Measurements from ENCODE around the gene EXOC6B.

EXOC6B gene

GRCh38 chr2:72198532-72199241, 627.1 kb downstream of the EXOC6B start:
- no peak for DNase-seq

GRCh38 chr2:72193723-72194122, 632.1 kb downstream of the EXOC6B start:
- DNase-seq: no peak

- no peak for DNase-seq
Observed at GRCh38 chr2:72191441-72191840, 634.4 kb downstream of the EXOC6B start.

DNA sequence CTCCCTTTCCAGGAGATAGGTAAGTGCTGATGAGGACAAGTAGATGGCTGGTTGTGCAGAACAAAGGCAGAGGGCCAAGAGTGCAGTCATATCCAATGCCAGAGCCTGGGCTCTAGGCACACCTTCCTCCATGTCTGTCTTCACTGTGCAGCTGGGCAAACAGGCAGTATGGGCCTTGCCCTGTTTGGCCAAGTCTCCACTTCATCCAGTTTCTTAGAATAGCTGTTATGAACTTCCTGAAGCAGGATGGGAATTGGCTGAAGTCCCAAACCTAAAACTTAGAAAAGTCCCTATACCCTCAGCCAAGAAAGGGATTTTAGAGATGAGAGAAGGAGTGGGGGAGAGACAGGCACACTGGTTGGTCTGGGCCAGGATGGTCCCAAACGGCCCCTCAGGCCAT, 640.6 kb downstream of the EXOC6B start:
- no peak for DNase-seq

- DNase-seq: no peak
Observed at GRCh38 chr2:72183466-72183865, 642.4 kb downstream of the EXOC6B start.

GRCh38 chr2:72183016-72183415, 642.8 kb downstream of the EXOC6B start:
- DNase-seq: no peak

DNA sequence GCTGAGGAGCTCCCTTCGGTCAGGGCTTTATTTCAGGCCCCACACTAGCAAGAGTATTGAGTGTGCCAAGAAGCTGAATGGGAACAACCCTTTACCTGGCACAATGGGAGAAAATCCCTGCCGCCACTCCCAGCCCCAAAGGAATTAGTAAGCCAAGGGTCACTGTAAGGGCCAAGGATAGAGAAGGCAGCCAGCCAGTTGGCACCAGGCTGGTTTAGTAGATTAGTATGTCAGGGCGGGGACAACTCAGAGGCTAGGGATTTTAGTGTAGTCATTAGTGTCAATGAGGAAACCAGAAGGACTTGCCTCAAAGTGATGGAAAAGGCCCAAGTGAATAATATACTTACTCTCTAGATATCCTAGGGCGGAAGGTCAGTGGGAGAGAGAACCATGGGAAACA, 643.3 kb downstream of the EXOC6B start:
- no peak for DNase-seq

DNA sequence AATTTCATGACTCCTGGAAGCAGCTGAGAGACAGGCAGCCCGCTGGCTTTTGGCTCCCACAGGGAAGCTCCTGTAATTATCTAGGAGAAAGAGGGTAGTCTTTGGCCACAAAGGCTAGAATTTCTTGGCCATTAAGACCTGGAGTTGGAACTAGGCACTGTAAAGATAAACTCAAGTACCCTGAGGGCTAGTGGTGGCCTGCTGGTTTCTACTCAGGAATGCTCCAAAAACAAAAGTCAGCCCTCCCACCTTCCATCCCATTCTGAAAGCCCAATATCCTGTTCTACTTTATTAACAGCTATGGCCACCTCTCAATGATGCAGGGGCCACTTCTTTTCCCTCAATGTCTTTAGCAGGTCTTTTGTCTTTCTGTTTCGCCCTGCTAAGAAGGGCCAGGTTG, 644.2 kb downstream of the EXOC6B start:
- no peak for DNase-seq

DNA sequence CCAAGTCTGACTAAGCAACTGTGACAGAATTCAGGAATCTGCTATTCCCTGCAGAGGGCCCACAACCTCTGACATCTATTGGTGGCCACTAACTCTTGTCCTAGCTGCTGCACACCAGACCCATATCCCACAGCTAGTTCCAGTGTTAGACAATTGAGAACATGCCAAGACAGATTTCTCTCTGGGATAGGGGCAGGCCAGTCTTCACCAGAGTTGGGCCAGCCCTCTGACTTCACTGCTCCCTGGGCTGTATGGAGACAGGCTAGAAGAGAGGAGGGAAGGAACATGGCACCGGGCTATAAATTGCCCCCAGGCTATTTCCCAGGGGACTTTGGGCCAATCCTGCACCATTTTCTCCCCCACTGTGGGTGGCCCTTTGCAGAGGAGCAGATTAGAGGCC, 645.5 kb downstream of the EXOC6B start:
- DNase-seq: no peak

- no peak for DNase-seq
Observed at GRCh38 chr2:72178551-72178950, 647.3 kb downstream of the EXOC6B start.

GRCh38 chr2:72176281-72176680, 649.6 kb downstream of the EXOC6B start:
- no peak for DNase-seq

GRCh38 chr2:72175636-72176035, 650.2 kb downstream of the EXOC6B start:
- DNase-seq: no peak

GRCh38 chr2:72173640-72174321, 652.1 kb downstream of the EXOC6B start:
- no peak for DNase-seq

- DNase-seq: no peak
Observed at GRCh38 chr2:72172478-72172877, 653.4 kb downstream of the EXOC6B start.

DNA sequence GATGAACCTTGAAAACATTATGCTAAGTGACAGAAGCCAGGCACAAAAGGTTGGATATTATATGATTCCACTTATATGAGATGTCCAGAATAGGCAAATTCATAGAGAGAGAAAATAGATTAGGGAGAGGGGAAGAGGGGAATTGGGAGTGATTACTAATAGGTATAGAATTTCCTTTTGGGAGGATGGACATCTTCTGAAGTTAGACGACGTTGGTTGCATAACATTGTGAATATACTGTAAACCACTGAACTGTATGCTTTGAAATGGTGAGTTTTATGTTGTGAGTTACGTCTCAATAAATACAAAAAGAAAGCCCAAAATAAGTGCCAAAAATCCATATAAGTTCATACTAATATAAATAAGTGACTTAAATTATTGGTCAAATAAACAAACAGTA, 659.6 kb downstream of the EXOC6B start:
- no peak for DNase-seq

GRCh38 chr2:72165792-72166191, 660.0 kb downstream of the EXOC6B start:
- DNase-seq: no peak

DNA sequence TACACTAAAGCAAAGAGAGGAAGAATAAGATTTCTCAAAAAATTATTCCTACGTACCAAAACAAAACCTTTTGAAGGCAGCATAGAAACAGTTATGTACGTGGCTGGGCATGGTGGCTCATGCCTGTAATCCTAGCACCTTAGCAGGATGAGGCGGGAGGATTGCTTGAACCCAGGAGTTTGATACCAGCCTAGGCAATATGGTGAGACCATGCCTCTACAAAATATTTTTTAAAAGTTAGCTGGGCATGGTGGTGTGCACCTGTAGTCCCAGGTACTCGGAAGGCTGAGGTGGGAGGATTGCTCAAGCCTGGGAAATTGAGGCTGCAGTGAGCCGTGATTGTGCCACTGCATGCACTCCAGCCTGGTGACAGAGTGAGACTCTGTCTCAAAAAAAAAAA, 663.3 kb downstream of the EXOC6B start:
- no peak for DNase-seq

- no peak for DNase-seq
Observed at GRCh38 chr2:72159211-72159993, 666.4 kb downstream of the EXOC6B start.

GRCh38 chr2:72157871-72158771, 667.7 kb downstream of the EXOC6B start:
- DNase-seq: no peak

DNA sequence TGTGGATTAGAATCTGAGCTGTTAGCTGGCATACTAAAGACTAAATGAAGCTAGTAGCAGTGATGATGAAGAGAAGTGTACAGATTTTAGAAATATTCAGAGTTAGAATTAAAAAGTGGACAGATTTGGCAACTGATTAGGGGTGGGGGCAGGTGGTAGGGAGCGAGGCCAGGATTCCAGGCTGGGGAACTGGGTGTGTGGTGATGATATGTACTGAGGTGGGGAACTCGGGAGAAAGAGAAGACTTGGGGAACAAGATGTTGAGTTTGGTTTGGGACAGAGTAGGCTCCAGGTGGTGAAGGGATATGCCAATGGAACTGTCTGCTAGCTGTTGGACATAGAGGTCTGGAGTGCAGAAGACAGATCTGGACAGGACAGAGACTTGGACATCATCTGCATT, 669.0 kb downstream of the EXOC6B start:
- DNase-seq: no peak

GRCh38 chr2:72155737-72156136, 670.1 kb downstream of the EXOC6B start:
- DNase-seq: no peak

DNA sequence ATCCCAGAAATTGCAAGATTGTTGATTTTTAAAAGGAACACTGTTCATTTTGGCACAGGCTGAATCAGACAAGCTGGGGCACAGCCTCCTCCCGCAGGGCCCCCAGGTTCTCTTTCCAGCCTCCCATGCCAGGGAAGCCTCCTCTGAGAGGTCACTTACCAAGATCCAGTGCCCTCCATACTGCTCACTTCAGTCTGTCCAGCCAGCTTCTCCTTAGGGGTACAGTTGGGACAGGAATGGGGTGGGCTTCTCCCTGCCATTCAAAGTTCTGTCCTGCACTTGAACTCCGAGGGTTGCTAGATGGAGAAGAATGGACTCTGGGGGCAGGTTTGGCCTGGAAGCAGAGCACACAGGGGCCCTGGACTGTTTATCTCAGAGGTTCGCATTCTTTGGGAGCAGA, 670.7 kb downstream of the EXOC6B start:
- no peak for DNase-seq

- DNase-seq: no peak
Observed at GRCh38 chr2:72154386-72154975, 671.4 kb downstream of the EXOC6B start.
